ENCODE data around the gene RAB6D. TPM values are rescaled to one million over a fixed set of nuclear protein-coding genes. Genes with fewer than 3 reads are reported as not detected.

RAB6D gene
- total RNA-seq, 1 experiment from 2014 or later: not detected

DNA sequence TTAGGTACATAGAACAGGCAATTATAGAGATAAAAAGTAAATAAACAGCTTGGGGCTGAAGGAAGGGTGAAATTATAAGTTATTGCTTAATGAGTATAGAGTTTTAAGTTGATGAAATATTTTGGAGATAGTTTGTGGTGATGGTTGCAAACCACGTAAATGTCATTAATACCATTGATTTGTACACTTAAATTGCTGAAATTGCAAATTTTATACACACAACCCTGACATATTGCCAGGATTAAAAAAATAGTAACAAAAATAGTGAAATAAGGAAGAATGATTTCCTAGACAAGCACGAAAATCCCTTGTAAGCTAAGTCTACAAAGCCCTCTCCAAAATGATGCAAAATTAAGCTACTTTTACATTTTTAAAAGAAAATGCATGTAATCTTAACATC is 46.2 kb upstream of the RAB6D start:
- Histone ChIP-seq H3K79me2 (ENCODE audit: insufficient read depth, low read length) (no peaks in the 10 kb centered on the region), H3K56ac (ENCODE audit: insufficient read length, low read depth, low read length) (no peak overlapping the region), H4K20me1 (ENCODE audit: control insufficient read depth, insufficient read depth, insufficient read length) (no peaks in the 10 kb centered on the region), H3K79me1 (ENCODE audit: insufficient read depth, low read depth, low read length, poor library complexity, severe bottlenecking) (no peaks in the 10 kb centered on the region), H3K27me3 (ENCODE audit: insufficient read depth, low read length) (no peaks in the 10 kb centered on the region), H2AFZ (ENCODE audit: low read length) (no peak overlapping the region), H2BK5ac (ENCODE audit: insufficient read length, low read length) (no peak overlapping the region), H3K9me3 (ENCODE audit: control insufficient read depth, low read depth, low read length) (no peaks in the 10 kb centered on the region), H4K5ac (ENCODE audit: insufficient read length, low read depth, low read length) (no peak overlapping the region), H3K4ac (ENCODE audit: low read depth, low read length) (no peak overlapping the region), H2BK20ac (ENCODE audit: low read depth, low read length, poor library complexity, severe bottlenecking) (no peak overlapping the region), H4K91ac (ENCODE audit: insufficient read length, low read depth, low read length) (no peak overlapping the region), H3K18ac (ENCODE audit: insufficient read length, low read depth, low read length) (no peak overlapping the region), H4K8ac (replicated peaks; ENCODE audit: insufficient read length, low read depth, low read length) (no peak overlapping the region), H3K14ac (ENCODE audit: insufficient read depth, low read length) (no peak overlapping the region), H3K4me1 (ENCODE audit: insufficient read depth, low read length) (no peaks in the 10 kb centered on the region), H2BK15ac (ENCODE audit: low read depth, low read length) (no peak overlapping the region), H2AK5ac (ENCODE audit: insufficient read length, low read length) (no peak overlapping the region), H2BK12ac (ENCODE audit: insufficient read length, low read depth, low read length) (no peak overlapping the region), H3K4me2 (ENCODE audit: insufficient read depth, insufficient read length, low read length) (no peak overlapping the region), H3K23ac (ENCODE audit: insufficient read length, low read depth, low read length) (no peak overlapping the region), H3K9ac (ENCODE audit: extremely low read depth, insufficient read length, low read length) (no peak overlapping the region), H3K23me2 (ENCODE audit: insufficient read length, low read depth, low read length, poor library complexity, severe bottlenecking) (no peaks in the 10 kb centered on the region), H3T11ph (ENCODE audit: low read length) (no peak overlapping the region), H2BK120ac (ENCODE audit: low read depth, low read length, poor library complexity, severe bottlenecking) (no peak overlapping the region), H3K27ac (ENCODE audit: insufficient read length, low read depth, low read length) (no peak overlapping the region)
- Mint-ChIP-seq H3K36me3 (ENCODE audit: insufficient read depth in 1 of 3, low read depth in 3 of 3) (no peaks in the 10 kb centered on the region), H3K27ac (no peak overlapping the region), H3K27me3 (ENCODE audit: low read depth) (no peaks in the 10 kb centered on the region; the same call in 1 of the 2 replicates), H3K4me3 (no peak overlapping the region), H3K4me1 (peaks cover 5 to 8% of the 10 kb centered on the region in 2 experiments), H3K9me3 (no peaks in the 10 kb centered on the region; a peak in 1 of 5 replicates)
- TF ChIP-seq, protein P1, sequence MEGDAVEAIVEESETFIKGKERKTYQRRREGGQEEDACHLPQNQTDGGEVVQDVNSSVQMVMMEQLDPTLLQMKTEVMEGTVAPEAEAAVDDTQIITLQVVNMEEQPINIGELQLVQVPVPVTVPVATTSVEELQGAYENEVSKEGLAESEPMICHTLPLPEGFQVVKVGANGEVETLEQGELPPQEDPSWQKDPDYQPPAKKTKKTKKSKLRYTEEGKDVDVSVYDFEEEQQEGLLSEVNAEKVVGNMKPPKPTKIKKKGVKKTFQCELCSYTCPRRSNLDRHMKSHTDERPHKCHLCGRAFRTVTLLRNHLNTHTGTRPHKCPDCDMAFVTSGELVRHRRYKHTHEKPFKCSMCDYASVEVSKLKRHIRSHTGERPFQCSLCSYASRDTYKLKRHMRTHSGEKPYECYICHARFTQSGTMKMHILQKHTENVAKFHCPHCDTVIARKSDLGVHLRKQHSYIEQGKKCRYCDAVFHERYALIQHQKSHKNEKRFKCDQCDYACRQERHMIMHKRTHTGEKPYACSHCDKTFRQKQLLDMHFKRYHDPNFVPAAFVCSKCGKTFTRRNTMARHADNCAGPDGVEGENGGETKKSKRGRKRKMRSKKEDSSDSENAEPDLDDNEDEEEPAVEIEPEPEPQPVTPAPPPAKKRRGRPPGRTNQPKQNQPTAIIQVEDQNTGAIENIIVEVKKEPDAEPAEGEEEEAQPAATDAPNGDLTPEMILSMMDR (conservative IDR thresholded peaks at IDR 0.05): no peak
- WGBS (ENCODE audit: extremely low coverage, insufficient read length, low lambda C conversion rate): no CpG with 5 or more reads among the region's 2 CpGs
- DNase-seq: no peak

Measured in H9 (cell line).